Muscle layer of colon (tissue), 2 donors: ENCODE measurements around the gene AKAP7.
"Not testable (repeated sequence)": the region's sequence is repeated elsewhere in the genome, so short reads cannot be mapped to it uniquely, and the experiment has no call there.

Experiments used
- H3K27ac ChIP-seq: one replicate; pipeline ENCODE4 v1.7.0; 2013; ENCODE audit warnings: low read depth, mild to moderate bottlenecking, low read length, moderate library complexity
- H3K27me3 ChIP-seq, 2 donors: one replicate each; pipeline ENCODE4 v1.7.0; 2013; ENCODE audit warnings: low read length in 2 of 2, mild to moderate bottlenecking in 2 of 2; ENCODE audit not compliant: insufficient read depth in 2 of 2, control insufficient read depth in 1 of 2
- H3K36me3 ChIP-seq: one replicate; pipeline ENCODE4 v1.7.0; 2013; ENCODE audit warnings: mild to moderate bottlenecking, low read length; ENCODE audit not compliant: insufficient read depth
- H3K4me1 ChIP-seq: one replicate; pipeline ENCODE4 v1.7.0; 2013; ENCODE audit warnings: mild to moderate bottlenecking, low read length; ENCODE audit not compliant: insufficient read depth
- H3K4me3 ChIP-seq, 2 donors: one replicate each; pipeline ENCODE4 v1.7.0; 2013; ENCODE audit warnings: low read length in 2 of 2, low read depth in 1 of 2, mild to moderate bottlenecking in 1 of 2, moderate library complexity in 1 of 2
- H3K9ac ChIP-seq: one replicate; pipeline ENCODE4 v1.7.0; 2013; ENCODE audit warnings: low read length
- H3K9me3 ChIP-seq: one replicate; pipeline ENCODE4 v1.7.0; 2013; ENCODE audit warnings: mild to moderate bottlenecking, low read length
- donor health status: abdominal sarcoma.
- donor health status: Adenocarcinoma of cecum.

The AKAP7 gene

GRCh38 chr6:131135244-131136020, at the start of gene AKAP7:
Gene AKAP7, plus strand, starts transcription at chr6:131135467. Its CDS starts 297 bp downstream, at chr6:131135764.
- Histone ChIP-seq H3K4me1 (peaks cover 6% of the 10 kb centered on the region), H3K27ac (peak within 1 kb of the TSS; percentile 90), H3K9me3 (no peaks in the 10 kb centered on the region), H3K36me3 (no peaks in the 10 kb centered on the region), H3K27me3 (no peaks in the 10 kb centered on the region), H3K9ac (peak within 1 kb of the TSS; percentile 74), H3K4me3 (peak within 1 kb of the TSS; percentile 79 to 80)

- not testable (repeated sequence) for H3K4me3 ChIP-seq, H3K9me3 ChIP-seq, H3K9ac ChIP-seq, H3K27ac ChIP-seq, H3K4me1 ChIP-seq, H3K36me3 ChIP-seq, H3K27me3 ChIP-seq
These were observed 44.9 kb upstream of the AKAP7 start for GRCh38 chr6:131090339-131090738.

- H3K4me3 ChIP-seq, H3K9ac ChIP-seq, H3K27me3 ChIP-seq, H3K4me1 ChIP-seq, H3K9me3 ChIP-seq, H3K27ac ChIP-seq, H3K36me3 ChIP-seq: not testable (repeated sequence)
These were observed 43.3 kb upstream of the AKAP7 start for GRCh38 chr6:131091944-131092343.

- H3K9me3 ChIP-seq: no peaks in the 10 kb centered on the region
- H3K36me3 ChIP-seq: no peaks in the 10 kb centered on the region
- no peaks in the 10 kb centered on the region for H3K4me1 ChIP-seq
- no peak overlapping the region for H3K9ac ChIP-seq
- H3K27ac ChIP-seq: no peak overlapping the region
- H3K27me3 ChIP-seq: no peaks in the 10 kb centered on the region
- no peak overlapping the region for H3K4me3 ChIP-seq
These were observed 41.9 kb upstream of the AKAP7 start for GRCh38 chr6:131093334-131093733.

- no peaks in the 10 kb centered on the region for H3K27me3 ChIP-seq
- no peak overlapping the region for H3K9ac ChIP-seq
- H3K4me1 ChIP-seq: no peaks in the 10 kb centered on the region
- H3K9me3 ChIP-seq: no peaks in the 10 kb centered on the region
- no peak overlapping the region for H3K4me3 ChIP-seq
- H3K36me3 ChIP-seq: no peaks in the 10 kb centered on the region
- H3K27ac ChIP-seq: no peak overlapping the region
These were observed 38.5 kb upstream of the AKAP7 start for GRCh38 chr6:131096786-131097185.

GRCh38 chr6:131101911-131102680, 33.2 kb upstream of the AKAP7 start:
- Histone ChIP-seq H3K4me3 (no peak overlapping the region), H3K4me1 (no peaks in the 10 kb centered on the region), H3K27me3 (no peaks in the 10 kb centered on the region), H3K27ac (no peak overlapping the region), H3K9me3 (no peaks in the 10 kb centered on the region), H3K36me3 (no peaks in the 10 kb centered on the region), H3K9ac (no peak overlapping the region)

GRCh38 chr6:131103296-131103695, 32.0 kb upstream of the AKAP7 start:
- Histone ChIP-seq H3K9me3 (no peaks in the 10 kb centered on the region), H3K36me3 (no peaks in the 10 kb centered on the region), H3K27ac (no peak overlapping the region), H3K27me3 (no peaks in the 10 kb centered on the region), H3K4me3 (no peak overlapping the region), H3K4me1 (no peaks in the 10 kb centered on the region), H3K9ac (no peak overlapping the region)

GRCh38 chr6:131103901-131104300, 31.4 kb upstream of the AKAP7 start:
- H3K4me3 ChIP-seq: no peak overlapping the region
- no peaks in the 10 kb centered on the region for H3K36me3 ChIP-seq
- no peak overlapping the region for H3K27ac ChIP-seq
- H3K27me3 ChIP-seq: no peaks in the 10 kb centered on the region
- no peaks in the 10 kb centered on the region for H3K4me1 ChIP-seq
- no peak overlapping the region for H3K9ac ChIP-seq
- H3K9me3 ChIP-seq: no peaks in the 10 kb centered on the region

GRCh38 chr6:131107151-131107550, 28.1 kb upstream of the AKAP7 start:
- Histone ChIP-seq H3K27me3 (no peaks in the 10 kb centered on the region), H3K9ac (no peak overlapping the region), H3K4me1 (no peaks in the 10 kb centered on the region), H3K27ac (no peak overlapping the region), H3K9me3 (no peaks in the 10 kb centered on the region), H3K36me3 (no peaks in the 10 kb centered on the region), H3K4me3 (no peak overlapping the region)

- Histone ChIP-seq H3K4me1 (no peaks in the 10 kb centered on the region), H3K27ac (no peak overlapping the region), H3K9ac (no peak overlapping the region), H3K36me3 (no peaks in the 10 kb centered on the region), H3K9me3 (no peaks in the 10 kb centered on the region), H3K4me3 (no peak overlapping the region), H3K27me3 (no peaks in the 10 kb centered on the region)
These were observed 23.0 kb upstream of the AKAP7 start for GRCh38 chr6:131112249-131112648.

- no peaks in the 10 kb centered on the region for H3K36me3 ChIP-seq
- no peaks in the 10 kb centered on the region for H3K9me3 ChIP-seq
- no peaks in the 10 kb centered on the region for H3K4me1 ChIP-seq
- H3K9ac ChIP-seq: no peak overlapping the region
- H3K27ac ChIP-seq: no peak overlapping the region
- no peak overlapping the region for H3K4me3 ChIP-seq
- no peaks in the 10 kb centered on the region for H3K27me3 ChIP-seq
These were observed 19.6 kb upstream of the AKAP7 start for GRCh38 chr6:131115651-131116050.
